A549 (cell line): Measurements from ENCODE around the gene AXL.

Source experiments
- EP300 ChIP-seq, 2 experiments: fragments of >200 bp; sonication (Bioruptor Twin); formaldehyde crosslinking; IDR thresholded peaks; 2 replicates in 1 of 2; 3 replicates in 1 of 2; pipeline ENCODE4 v1.6.1; 2016 to 2017
- JUN ChIP-seq, 2 experiments: fragments of >200 bp; sonication (Bioruptor Twin); formaldehyde crosslinking; IDR thresholded peaks; 2 replicates in 1 of 2; 3 replicates in 1 of 2; pipeline ENCODE4 v1.6.1; 2016 to 2017
- MYC ChIP-seq: IDR thresholded peaks from 2 replicates; pipeline ENCODE4 v1.6.1; 2012; ENCODE audit warnings: mild to moderate bottlenecking, inconsistent platforms, low read length, improper control_type of control experiment, borderline replicate concordance
- NFE2L2 ChIP-seq: fragments of 150-350 bp; conservative IDR thresholded peaks from 2 replicates; pipeline ENCODE4 v1.6.1; 2014; ENCODE audit warnings: low read length
- POLR2A ChIP-seq: IDR thresholded peaks from 2 replicates; pipeline ENCODE4 v1.6.1; 2012; ENCODE audit warnings: mild to moderate bottlenecking, low read length
- RFX5 ChIP-seq: fragments of 450-650 bp; IDR thresholded peaks from 2 replicates; pipeline ENCODE4 v1.7.1; 2014; ENCODE audit warnings: antibody characterized with exemption, mild to moderate bottlenecking, moderate library complexity
- TF ChIP-seq, protein P1 (sequence below): fragments of >200 bp; sonication (Bioruptor Twin); formaldehyde crosslinking; IDR thresholded peaks from 3 replicates; pipeline ENCODE4 v1.5.1; 2016
- TF ChIP-seq, protein P2 (sequence below): IDR thresholded peaks from 2 replicates; pipeline ENCODE4 v1.6.1; 2012
- TF ChIP-seq, protein P3 (sequence below): IDR thresholded peaks from 2 replicates; pipeline ENCODE4 v1.6.1; 2012

DNA sequence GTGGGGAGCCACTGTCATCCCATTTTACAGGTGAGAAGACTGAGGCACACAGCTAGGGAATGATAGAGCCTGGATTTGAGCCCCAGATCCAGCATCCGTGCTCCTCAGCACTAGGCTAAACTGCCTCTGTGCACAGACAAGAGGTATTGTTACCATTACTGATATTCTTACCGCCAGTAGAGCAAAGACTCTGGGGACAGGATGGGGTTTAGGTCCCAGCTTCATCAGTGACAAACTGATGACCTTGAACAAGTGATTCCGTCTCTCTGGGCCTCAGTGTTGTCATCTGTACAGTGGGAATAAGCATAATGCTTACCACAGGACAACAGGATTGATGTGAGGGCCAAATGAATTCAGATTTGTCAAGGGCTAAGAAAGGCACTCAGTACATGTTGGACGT lies 16.5 kb downstream of the AXL start:
- TF ChIP-seq, protein P1, sequence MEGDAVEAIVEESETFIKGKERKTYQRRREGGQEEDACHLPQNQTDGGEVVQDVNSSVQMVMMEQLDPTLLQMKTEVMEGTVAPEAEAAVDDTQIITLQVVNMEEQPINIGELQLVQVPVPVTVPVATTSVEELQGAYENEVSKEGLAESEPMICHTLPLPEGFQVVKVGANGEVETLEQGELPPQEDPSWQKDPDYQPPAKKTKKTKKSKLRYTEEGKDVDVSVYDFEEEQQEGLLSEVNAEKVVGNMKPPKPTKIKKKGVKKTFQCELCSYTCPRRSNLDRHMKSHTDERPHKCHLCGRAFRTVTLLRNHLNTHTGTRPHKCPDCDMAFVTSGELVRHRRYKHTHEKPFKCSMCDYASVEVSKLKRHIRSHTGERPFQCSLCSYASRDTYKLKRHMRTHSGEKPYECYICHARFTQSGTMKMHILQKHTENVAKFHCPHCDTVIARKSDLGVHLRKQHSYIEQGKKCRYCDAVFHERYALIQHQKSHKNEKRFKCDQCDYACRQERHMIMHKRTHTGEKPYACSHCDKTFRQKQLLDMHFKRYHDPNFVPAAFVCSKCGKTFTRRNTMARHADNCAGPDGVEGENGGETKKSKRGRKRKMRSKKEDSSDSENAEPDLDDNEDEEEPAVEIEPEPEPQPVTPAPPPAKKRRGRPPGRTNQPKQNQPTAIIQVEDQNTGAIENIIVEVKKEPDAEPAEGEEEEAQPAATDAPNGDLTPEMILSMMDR, result no peak
- TF ChIP-seq RFX5, result no peak
- no peak for TF ChIP-seq POLR2A
- TF ChIP-seq, protein P2, sequence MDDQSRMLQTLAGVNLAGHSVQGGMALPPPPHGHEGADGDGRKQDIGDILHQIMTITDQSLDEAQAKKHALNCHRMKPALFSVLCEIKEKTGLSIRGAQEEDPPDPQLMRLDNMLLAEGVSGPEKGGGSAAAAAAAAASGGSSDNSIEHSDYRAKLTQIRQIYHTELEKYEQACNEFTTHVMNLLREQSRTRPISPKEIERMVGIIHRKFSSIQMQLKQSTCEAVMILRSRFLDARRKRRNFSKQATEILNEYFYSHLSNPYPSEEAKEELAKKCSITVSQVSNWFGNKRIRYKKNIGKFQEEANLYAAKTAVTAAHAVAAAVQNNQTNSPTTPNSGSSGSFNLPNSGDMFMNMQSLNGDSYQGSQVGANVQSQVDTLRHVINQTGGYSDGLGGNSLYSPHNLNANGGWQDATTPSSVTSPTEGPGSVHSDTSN, result no peak
- no peak for TF ChIP-seq MYC
- TF ChIP-seq JUN (IDR thresholded peaks at IDR 0.05), result no peak
- no peak for TF ChIP-seq EP300 (IDR thresholded peaks at IDR 0.05)
- TF ChIP-seq, protein P3, sequence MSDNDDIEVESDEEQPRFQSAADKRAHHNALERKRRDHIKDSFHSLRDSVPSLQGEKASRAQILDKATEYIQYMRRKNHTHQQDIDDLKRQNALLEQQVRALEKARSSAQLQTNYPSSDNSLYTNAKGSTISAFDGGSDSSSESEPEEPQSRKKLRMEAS, result no peak
- TF ChIP-seq NFE2L2, result no peak
